ENCODE measurements around the gene CYRIA. TPM values are rescaled to one million over a fixed set of nuclear protein-coding genes. Genes with fewer than 3 reads are reported as not detected.

Gene CYRIA
- total RNA-seq, 1 donor from 2014 or later: 19.3 TPM

DNA sequence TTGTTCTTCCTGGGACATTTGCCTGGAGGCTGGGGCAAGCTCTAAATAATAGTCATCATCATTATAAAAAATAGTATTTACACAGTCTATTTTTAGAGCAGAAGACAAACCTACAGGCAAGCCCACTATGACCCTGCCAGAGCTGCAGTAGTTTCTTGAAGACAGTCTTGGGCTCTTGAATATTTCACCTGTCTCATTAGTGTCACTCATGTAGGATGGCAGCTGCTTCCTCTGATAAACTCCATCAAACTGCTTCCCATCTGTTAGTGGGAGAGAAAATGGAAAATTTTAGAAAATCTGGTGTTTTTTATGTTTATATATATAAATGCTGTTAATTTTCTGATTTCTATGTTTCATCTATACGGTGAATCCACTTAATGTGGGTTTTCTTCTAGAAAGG, 8.5 kb upstream of the CYRIA start:
- DNase-seq: no peak
- H3K9me3 Mint-ChIP-seq (ENCODE audit: unreplicated experiment): peaks cover under 1% of the 10 kb centered on the region
- no peaks in the 10 kb centered on the region for H3K4me1 Mint-ChIP-seq (ENCODE audit: low read depth, unreplicated experiment)
- TF ChIP-seq, protein P1, sequence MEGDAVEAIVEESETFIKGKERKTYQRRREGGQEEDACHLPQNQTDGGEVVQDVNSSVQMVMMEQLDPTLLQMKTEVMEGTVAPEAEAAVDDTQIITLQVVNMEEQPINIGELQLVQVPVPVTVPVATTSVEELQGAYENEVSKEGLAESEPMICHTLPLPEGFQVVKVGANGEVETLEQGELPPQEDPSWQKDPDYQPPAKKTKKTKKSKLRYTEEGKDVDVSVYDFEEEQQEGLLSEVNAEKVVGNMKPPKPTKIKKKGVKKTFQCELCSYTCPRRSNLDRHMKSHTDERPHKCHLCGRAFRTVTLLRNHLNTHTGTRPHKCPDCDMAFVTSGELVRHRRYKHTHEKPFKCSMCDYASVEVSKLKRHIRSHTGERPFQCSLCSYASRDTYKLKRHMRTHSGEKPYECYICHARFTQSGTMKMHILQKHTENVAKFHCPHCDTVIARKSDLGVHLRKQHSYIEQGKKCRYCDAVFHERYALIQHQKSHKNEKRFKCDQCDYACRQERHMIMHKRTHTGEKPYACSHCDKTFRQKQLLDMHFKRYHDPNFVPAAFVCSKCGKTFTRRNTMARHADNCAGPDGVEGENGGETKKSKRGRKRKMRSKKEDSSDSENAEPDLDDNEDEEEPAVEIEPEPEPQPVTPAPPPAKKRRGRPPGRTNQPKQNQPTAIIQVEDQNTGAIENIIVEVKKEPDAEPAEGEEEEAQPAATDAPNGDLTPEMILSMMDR (IDR thresholded peaks at IDR 0.05; ENCODE audit: partially characterized antibody, unreplicated experiment): no peak
- no peaks in the 10 kb centered on the region for H3K27me3 Mint-ChIP-seq (ENCODE audit: unreplicated experiment)
- H3K4me3 Mint-ChIP-seq (ENCODE audit: unreplicated experiment): no peak overlapping the region
- no peaks in the 10 kb centered on the region for H3K36me3 Mint-ChIP-seq (ENCODE audit: unreplicated experiment)
- H3K27ac Mint-ChIP-seq (ENCODE audit: unreplicated experiment): no peak overlapping the region

GRCh38 chr2:16671760-16672159, 6.1 kb upstream of the CYRIA start:
- Mint-ChIP-seq H3K4me1 (ENCODE audit: low read depth, unreplicated experiment) (no peaks in the 10 kb centered on the region), H3K4me3 (ENCODE audit: unreplicated experiment) (no peak overlapping the region), H3K27ac (ENCODE audit: unreplicated experiment) (no peak overlapping the region), H3K9me3 (ENCODE audit: unreplicated experiment) (peaks cover 2% of the 10 kb centered on the region), H3K27me3 (ENCODE audit: unreplicated experiment) (peaks cover 2% of the 10 kb centered on the region), H3K36me3 (ENCODE audit: unreplicated experiment) (no peaks in the 10 kb centered on the region)
- DNase-seq: no peak
- TF ChIP-seq, protein P1 (IDR thresholded peaks at IDR 0.05; ENCODE audit: partially characterized antibody, unreplicated experiment): no peak

DNA sequence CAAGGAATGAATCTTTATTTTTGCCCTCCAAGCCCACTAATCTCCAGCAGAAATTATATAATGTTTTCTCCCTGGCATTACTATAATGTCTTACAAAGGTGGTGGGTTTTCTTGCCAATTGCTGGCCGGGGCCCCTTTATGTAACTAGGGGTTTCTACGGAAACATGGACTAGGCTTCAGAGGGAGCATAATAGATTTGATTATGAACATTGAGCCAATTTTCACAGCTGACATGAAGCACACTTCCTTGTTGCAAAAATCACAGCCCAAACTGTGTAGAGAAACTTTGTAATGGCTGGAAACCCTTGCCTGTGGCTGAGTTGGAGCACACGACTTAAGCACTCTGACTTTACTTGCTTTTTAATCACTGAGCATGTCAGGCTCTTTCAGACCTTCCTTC, 3.8 kb upstream of the CYRIA start:
- Mint-ChIP-seq H3K4me1 (ENCODE audit: low read depth, unreplicated experiment) (peaks cover 10% of the 10 kb centered on the region), H3K27me3 (ENCODE audit: unreplicated experiment) (peaks cover 2% of the 10 kb centered on the region), H3K36me3 (ENCODE audit: unreplicated experiment) (no peaks in the 10 kb centered on the region), H3K27ac (ENCODE audit: unreplicated experiment) (no peak overlapping the region), H3K9me3 (ENCODE audit: unreplicated experiment) (peaks cover 9% of the 10 kb centered on the region), H3K4me3 (ENCODE audit: unreplicated experiment) (no peak overlapping the region)
- DNase-seq: no peak
- TF ChIP-seq, protein P1 (IDR thresholded peaks at IDR 0.05; ENCODE audit: partially characterized antibody, unreplicated experiment): no peak

- DNase-seq: no peak
- peaks cover 16% of the 10 kb centered on the region for H3K4me1 Mint-ChIP-seq (ENCODE audit: low read depth, unreplicated experiment)
- peak overlapping the region; percentile 70 for H3K27ac Mint-ChIP-seq (ENCODE audit: unreplicated experiment)
These were observed 791 bp upstream of the CYRIA start for GRCh38 chr2:16666449-16666801.

More at GRCh38 chr2:16666449-16666801, 791 bp upstream of the CYRIA start:
- Mint-ChIP-seq H3K4me3 (ENCODE audit: unreplicated experiment) (peak overlapping the region; percentile 94), H3K9me3 (ENCODE audit: unreplicated experiment) (peaks cover 11% of the 10 kb centered on the region), H3K27me3 (ENCODE audit: unreplicated experiment) (peaks cover 5% of the 10 kb centered on the region), H3K36me3 (ENCODE audit: unreplicated experiment) (no peaks in the 10 kb centered on the region)
- TF ChIP-seq, protein P1 (IDR thresholded peaks at IDR 0.05; ENCODE audit: partially characterized antibody, unreplicated experiment): no peak
